Panc1 (cell line): Measurements from ENCODE around the gene MYBBP1A. TPM values are rescaled to one million over a fixed set of nuclear protein-coding genes. Genes with fewer than 3 reads are reported as not detected.

Source experiments
- ATAC-seq: fragments of 200-7000 bp; cut with Tn5 transposase; 2 replicates; pipeline ENCODE4 v1.9.1; 2020; ENCODE audit warnings: mild to moderate bottlenecking, moderate library complexity
- BruUV-seq: library from RNA; stranded (reverse); fragments of 400-500 nt; replicated peaks from 2 replicates; lab custom pipeline; 2021; lab: Mats Ljungman, UMichigan
- CTCF ChIA-PET: fragments of 300-600 bp; sonication (Branson Sonifier 250); formaldehyde crosslinking; loops from one replicate; lab custom pipeline; 2022; ENCODE audit warnings: antibody characterized with exemption; lab: Charles Lee
- POLR2A ChIA-PET: fragments of 300-600 bp; sonication (Branson Sonifier 250); formaldehyde crosslinking; loops from one replicate; lab custom pipeline; 2022; ENCODE audit warnings: antibody characterized with exemption; lab: Charles Lee
- DNase-seq: peaks from one replicate; pipeline ENCODE4 v3.0.0-alpha.2; 2010; ENCODE audit warnings: low read depth, low spot score
- H3K27ac ChIP-seq: 2 replicates; pipeline ENCODE4 v1.5.1; 2011; ENCODE audit warnings: mild to moderate bottlenecking, low read length, inconsistent platforms
- H3K27me3 ChIP-seq: fragments of 200-500 bp; sonication (Bioruptor generic); 2 replicates; pipeline ENCODE4 v1.6.0; 2014; ENCODE audit warnings: low read length, inconsistent platforms; ENCODE audit not compliant: control insufficient read depth, insufficient read depth
- H3K36me3 ChIP-seq: fragments of 200-500 bp; sonication (Bioruptor generic); 2 replicates; pipeline ENCODE4 v1.5.1; 2014; ENCODE audit warnings: inconsistent platforms, mild to moderate bottlenecking, low read length, moderate library complexity; ENCODE audit not compliant: control insufficient read depth, insufficient read depth
- H3K4me1 ChIP-seq: 2 replicates; pipeline ENCODE4 v1.5.1; 2011; ENCODE audit warnings: inconsistent platforms, mild to moderate bottlenecking, low read length, moderate library complexity; ENCODE audit not compliant: control insufficient read depth, insufficient read depth
- H3K4me3 ChIP-seq, 2 experiments: 2 replicates each; pipeline ENCODE4 v1.5.1; 2011 to 2012; ENCODE audit warnings: low read depth in 2 of 2, low read length in 2 of 2, mild to moderate bottlenecking in 2 of 2, inconsistent platforms in 1 of 2, moderate library complexity in 1 of 2
- H3K9me3 ChIP-seq: fragments of 200-500 bp; sonication (Bioruptor generic); 2 replicates; pipeline ENCODE4 v1.5.1; 2014; ENCODE audit warnings: low read depth, mild to moderate bottlenecking, inconsistent platforms, low read length, moderate library complexity; ENCODE audit not compliant: control insufficient read depth, insufficient read depth
- POLR2AphosphoS5 ChIP-seq: IDR thresholded peaks from 2 replicates; pipeline ENCODE4 v1.6.1; 2012; ENCODE audit warnings: mild to moderate bottlenecking, low read depth, low read length, moderate library complexity
- SIN3A ChIP-seq: IDR thresholded peaks from 2 replicates; pipeline ENCODE4 v1.6.1; 2012; ENCODE audit warnings: low read depth, mild to moderate bottlenecking, low read length, moderate library complexity, borderline replicate concordance; ENCODE audit not compliant: insufficient read depth
- TCF7L2 ChIP-seq: IDR thresholded peaks from 2 replicates; pipeline ENCODE4 v1.6.1; 2011; ENCODE audit warnings: mild to moderate bottlenecking, low read depth, low read length, inconsistent platforms
- in situ Hi-C: cut with HindIII; loops from 2 replicates; pipeline ENCODE4 v1.10.0; 2016; ENCODE audit warnings: low sequenced_read_pairs, low pct_unique_long_range_greater_than_20kb
- intact Hi-C: fragments of 100-400 bp; cut with micrococcal nuclease; formaldehyde crosslinking; loops from one replicate; pipeline ENCODE4 v1.10.0; 2022; ENCODE audit not compliant: unreplicated experiment
- total RNA-seq: library from RNA; stranded (reverse); gene quantifications from one replicate; pipeline ENCODE4 v1.2.1, GENCODE V29; 2021; ENCODE audit not compliant: unreplicated experiment
- TF ChIP-seq, protein P1 (sequence below): fragments of 450-650 bp; IDR thresholded peaks from 2 replicates; pipeline ENCODE4 v1.5.1; 2017; ENCODE audit warnings: mild to moderate bottlenecking
- TF ChIP-seq, protein P2 (sequence below), 2 experiments: IDR thresholded peaks; 2 replicates each; pipeline ENCODE4 v1.6.1; 2011 to 2012; ENCODE audit warnings: low read depth in 2 of 2, control low read depth in 1 of 2, low read length in 1 of 2, mild to moderate bottlenecking in 1 of 2, moderate library complexity in 1 of 2; ENCODE audit not compliant: insufficient read depth in 1 of 2

MYBBP1A gene
- total RNA-seq, 1 experiment from 2014 or later = 95.6 TPM

- TF ChIP-seq POLR2AphosphoS5 (no peak), SIN3A (no peak), TCF7L2 (no peak)
- TF ChIP-seq, protein P1, sequence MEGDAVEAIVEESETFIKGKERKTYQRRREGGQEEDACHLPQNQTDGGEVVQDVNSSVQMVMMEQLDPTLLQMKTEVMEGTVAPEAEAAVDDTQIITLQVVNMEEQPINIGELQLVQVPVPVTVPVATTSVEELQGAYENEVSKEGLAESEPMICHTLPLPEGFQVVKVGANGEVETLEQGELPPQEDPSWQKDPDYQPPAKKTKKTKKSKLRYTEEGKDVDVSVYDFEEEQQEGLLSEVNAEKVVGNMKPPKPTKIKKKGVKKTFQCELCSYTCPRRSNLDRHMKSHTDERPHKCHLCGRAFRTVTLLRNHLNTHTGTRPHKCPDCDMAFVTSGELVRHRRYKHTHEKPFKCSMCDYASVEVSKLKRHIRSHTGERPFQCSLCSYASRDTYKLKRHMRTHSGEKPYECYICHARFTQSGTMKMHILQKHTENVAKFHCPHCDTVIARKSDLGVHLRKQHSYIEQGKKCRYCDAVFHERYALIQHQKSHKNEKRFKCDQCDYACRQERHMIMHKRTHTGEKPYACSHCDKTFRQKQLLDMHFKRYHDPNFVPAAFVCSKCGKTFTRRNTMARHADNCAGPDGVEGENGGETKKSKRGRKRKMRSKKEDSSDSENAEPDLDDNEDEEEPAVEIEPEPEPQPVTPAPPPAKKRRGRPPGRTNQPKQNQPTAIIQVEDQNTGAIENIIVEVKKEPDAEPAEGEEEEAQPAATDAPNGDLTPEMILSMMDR = no peak; the same call in 1 of the 2 replicates
- TF ChIP-seq, protein P2, sequence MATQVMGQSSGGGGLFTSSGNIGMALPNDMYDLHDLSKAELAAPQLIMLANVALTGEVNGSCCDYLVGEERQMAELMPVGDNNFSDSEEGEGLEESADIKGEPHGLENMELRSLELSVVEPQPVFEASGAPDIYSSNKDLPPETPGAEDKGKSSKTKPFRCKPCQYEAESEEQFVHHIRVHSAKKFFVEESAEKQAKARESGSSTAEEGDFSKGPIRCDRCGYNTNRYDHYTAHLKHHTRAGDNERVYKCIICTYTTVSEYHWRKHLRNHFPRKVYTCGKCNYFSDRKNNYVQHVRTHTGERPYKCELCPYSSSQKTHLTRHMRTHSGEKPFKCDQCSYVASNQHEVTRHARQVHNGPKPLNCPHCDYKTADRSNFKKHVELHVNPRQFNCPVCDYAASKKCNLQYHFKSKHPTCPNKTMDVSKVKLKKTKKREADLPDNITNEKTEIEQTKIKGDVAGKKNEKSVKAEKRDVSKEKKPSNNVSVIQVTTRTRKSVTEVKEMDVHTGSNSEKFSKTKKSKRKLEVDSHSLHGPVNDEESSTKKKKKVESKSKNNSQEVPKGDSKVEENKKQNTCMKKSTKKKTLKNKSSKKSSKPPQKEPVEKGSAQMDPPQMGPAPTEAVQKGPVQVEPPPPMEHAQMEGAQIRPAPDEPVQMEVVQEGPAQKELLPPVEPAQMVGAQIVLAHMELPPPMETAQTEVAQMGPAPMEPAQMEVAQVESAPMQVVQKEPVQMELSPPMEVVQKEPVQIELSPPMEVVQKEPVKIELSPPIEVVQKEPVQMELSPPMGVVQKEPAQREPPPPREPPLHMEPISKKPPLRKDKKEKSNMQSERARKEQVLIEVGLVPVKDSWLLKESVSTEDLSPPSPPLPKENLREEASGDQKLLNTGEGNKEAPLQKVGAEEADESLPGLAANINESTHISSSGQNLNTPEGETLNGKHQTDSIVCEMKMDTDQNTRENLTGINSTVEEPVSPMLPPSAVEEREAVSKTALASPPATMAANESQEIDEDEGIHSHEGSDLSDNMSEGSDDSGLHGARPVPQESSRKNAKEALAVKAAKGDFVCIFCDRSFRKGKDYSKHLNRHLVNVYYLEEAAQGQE (IDR thresholded peaks at IDR 0.05; ENCODE audit: insufficient read depth in 1 of 2, low read depth in 2 of 2, low read length in 1 of 2) = no peak
Measured at GRCh38 chr17:4583782-4584100, 28.6 kb upstream of the MYBBP1A start.

GRCh38 chr17:4583206-4583605 is 28.0 kb upstream of the MYBBP1A start:
- H3K4me1 ChIP-seq = no peaks in the 10 kb centered on the region
- no peaks in the 10 kb centered on the region for H3K9me3 ChIP-seq
- intact Hi-C loops = no loop called here
- POLR2A ChIA-PET = no interaction called here
- in situ Hi-C loops = no loop called here
- H3K4me3 ChIP-seq = no peak overlapping the region
- BruUV-seq = no TSS peak
- CTCF ChIA-PET = no interaction called here
- TF ChIP-seq POLR2AphosphoS5 = no peak
- no peak for TF ChIP-seq SIN3A
- TF ChIP-seq, protein P1 = no peak
- TF ChIP-seq TCF7L2 = no peak
- TF ChIP-seq, protein P2 (IDR thresholded peaks at IDR 0.05; ENCODE audit: insufficient read depth in 1 of 2, low read depth in 2 of 2, low read length in 1 of 2) = no peak
- DNase-seq (no peak), ATAC-seq (no peak)
- no peaks in the 10 kb centered on the region; the same call in 1 of the 2 replicates for H3K27me3 ChIP-seq
- H3K27ac ChIP-seq = no peak overlapping the region
- H3K36me3 ChIP-seq = no peaks in the 10 kb centered on the region

More at GRCh38 chr17:4583782-4584100, 28.6 kb upstream of the MYBBP1A start:
- ATAC-seq = peak; percentile 73
- H3K27me3 ChIP-seq = no peaks in the 10 kb centered on the region; the same call in 1 of the 2 replicates
- ChIA-PET POLR2A (no interaction called here), CTCF (no interaction called here)
- no peaks in the 10 kb centered on the region for H3K36me3 ChIP-seq
- intact Hi-C loops = no loop called here
- no TSS peak for BruUV-seq
- in situ Hi-C loops = no loop called here
- H3K27ac ChIP-seq = no peak overlapping the region
- DNase-seq = no peak
- H3K9me3 ChIP-seq = no peaks in the 10 kb centered on the region
- no peaks in the 10 kb centered on the region for H3K4me1 ChIP-seq
- H3K4me3 ChIP-seq = peak overlapping the region in 1 of 2 experiments; percentile 27; a peak in 2 of 4 replicates
